T-helper 2 cell (primary cell): ENCODE measurements around the gene PTP4A2.

ENCODE experiments used
- DNase-seq, 5 experiments: peaks; one replicate each; pipeline versions ENCODE4 v3.0.0 to v3.0.0-alpha.2; 2012 to 2022

PTP4A2 gene

DNA sequence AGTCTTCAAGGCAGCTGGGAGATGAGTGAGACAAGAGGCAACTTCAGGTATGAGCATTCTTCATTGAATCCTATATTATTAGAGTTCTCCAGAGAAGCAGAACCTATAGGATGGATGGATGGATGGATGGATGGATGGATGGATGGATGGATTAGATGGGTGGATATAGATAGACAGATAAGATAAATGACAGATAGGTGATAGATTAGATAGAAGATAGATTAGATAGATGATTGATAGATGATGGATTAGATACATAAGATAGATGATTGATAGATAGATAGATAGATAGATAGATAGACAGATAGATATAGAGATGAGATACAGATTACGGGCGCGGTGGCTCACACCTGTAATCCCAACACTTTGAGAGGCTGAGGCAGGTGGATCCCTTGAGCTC is 79.1 kb downstream of the PTP4A2 start:
- DNase-seq, result no peak

DNA sequence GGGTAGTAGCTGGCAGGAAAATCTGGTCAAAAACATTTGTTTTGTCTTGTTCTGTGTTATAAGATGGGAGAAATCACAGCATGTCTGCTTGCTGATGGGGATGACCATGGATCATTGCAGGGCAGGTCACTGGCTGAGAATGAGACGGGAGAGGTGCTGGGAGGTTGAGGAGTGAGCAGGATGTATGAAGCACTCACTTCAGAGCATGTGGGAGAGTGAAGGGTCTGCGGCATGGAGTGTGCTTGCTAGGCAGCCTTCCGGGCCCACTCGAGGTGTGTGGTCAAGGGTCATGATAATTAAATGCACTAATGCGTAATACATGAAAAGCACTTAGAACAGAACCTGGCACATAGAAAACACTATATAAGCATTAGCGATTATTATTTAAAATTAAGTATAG is 80.3 kb downstream of the PTP4A2 start:
- no peak for DNase-seq
